EL (cell line): ENCODE measurements around the gene PRAMEF20.

Source experiments
- DNase-seq: peaks from one replicate; pipeline ENCODE4 v3.0.0-alpha.2; 2016

The PRAMEF20 gene

GRCh38 chr1:13465515-13465914 is 55.3 kb downstream of the PRAMEF20 start:
- DNase-seq = no peak

GRCh38 chr1:13469343-13469742 is 59.1 kb downstream of the PRAMEF20 start:
- no peak for DNase-seq
